Neural progenitor cell (in vitro differentiated cells): Measurements from ENCODE around the gene ZDHHC6.

Source experiments
- EZH2 ChIP-seq: fragments of 200-600 bp; sonication (generic); IDR thresholded peaks from 2 replicates; pipeline ENCODE4 v1.6.1; 2017; ENCODE audit warnings: antibody characterized with exemption, mild to moderate bottlenecking, moderate library complexity
- TF ChIP-seq, protein P1 (sequence below): fragments of 200-600 bp; sonication (generic); IDR thresholded peaks from 2 replicates; pipeline ENCODE4 v1.5.1; 2017; ENCODE audit warnings: antibody characterized with exemption, mild to moderate bottlenecking

GRCh38 chr10:112487964-112488363 is 41.2 kb upstream of the ZDHHC6 start:
- TF ChIP-seq, protein P1, sequence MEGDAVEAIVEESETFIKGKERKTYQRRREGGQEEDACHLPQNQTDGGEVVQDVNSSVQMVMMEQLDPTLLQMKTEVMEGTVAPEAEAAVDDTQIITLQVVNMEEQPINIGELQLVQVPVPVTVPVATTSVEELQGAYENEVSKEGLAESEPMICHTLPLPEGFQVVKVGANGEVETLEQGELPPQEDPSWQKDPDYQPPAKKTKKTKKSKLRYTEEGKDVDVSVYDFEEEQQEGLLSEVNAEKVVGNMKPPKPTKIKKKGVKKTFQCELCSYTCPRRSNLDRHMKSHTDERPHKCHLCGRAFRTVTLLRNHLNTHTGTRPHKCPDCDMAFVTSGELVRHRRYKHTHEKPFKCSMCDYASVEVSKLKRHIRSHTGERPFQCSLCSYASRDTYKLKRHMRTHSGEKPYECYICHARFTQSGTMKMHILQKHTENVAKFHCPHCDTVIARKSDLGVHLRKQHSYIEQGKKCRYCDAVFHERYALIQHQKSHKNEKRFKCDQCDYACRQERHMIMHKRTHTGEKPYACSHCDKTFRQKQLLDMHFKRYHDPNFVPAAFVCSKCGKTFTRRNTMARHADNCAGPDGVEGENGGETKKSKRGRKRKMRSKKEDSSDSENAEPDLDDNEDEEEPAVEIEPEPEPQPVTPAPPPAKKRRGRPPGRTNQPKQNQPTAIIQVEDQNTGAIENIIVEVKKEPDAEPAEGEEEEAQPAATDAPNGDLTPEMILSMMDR = no peak
- TF ChIP-seq EZH2 = no peak
